DMS153 treated with DMSO at 0.1 percent for 48 hours (cell line): ENCODE results near the gene EMILIN3.
"Not testable (repeated sequence)": the region's sequence is repeated elsewhere in the genome, so short reads cannot be mapped to it uniquely, and the experiment has no call there.

Source experiments
- DNase-seq: peaks from one replicate; lab custom pipeline; 2025; ENCODE audit not compliant: unreplicated experiment; lab: John Stamatoyannopoulos, UW

Gene EMILIN3

DNA sequence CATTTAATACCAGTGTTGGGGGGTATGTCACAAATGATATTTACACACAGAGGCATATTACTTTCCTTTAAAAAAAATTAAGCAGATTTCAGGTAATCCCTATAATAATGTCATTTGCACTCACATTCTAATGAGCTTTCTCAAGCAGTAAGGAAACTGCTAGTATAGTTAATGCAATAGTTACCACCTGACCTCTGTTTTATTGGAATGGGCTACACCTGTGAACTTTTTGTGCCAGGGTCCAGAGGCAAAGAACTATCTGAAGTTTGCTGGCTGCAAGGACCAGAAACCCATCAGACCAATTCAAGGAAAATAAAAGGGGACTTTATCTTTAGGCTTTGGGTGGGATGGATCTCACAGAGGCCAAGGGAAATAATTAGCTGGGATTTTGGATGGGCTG, 46.2 kb downstream of the EMILIN3 start:
- no peak for DNase-seq

DNA sequence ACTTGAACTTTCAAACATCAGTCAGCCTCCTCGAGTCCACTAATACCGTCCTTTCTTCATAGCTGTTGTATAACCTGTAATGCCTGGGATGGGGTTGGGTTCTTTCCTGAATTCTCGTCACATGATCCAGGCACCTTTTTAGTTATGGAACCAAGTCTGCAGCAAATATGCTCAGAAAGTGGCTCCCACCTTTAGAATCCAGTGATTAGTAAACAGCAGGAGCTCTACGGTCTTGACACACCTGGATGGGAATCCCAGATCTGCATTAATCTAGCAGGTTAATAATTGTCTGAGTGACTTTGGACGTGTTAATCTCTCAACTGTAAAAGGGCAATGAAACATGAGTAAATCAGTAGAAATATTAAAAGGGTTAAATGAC, 48.4 kb downstream of the EMILIN3 start:
- DNase-seq = no peak

DNA sequence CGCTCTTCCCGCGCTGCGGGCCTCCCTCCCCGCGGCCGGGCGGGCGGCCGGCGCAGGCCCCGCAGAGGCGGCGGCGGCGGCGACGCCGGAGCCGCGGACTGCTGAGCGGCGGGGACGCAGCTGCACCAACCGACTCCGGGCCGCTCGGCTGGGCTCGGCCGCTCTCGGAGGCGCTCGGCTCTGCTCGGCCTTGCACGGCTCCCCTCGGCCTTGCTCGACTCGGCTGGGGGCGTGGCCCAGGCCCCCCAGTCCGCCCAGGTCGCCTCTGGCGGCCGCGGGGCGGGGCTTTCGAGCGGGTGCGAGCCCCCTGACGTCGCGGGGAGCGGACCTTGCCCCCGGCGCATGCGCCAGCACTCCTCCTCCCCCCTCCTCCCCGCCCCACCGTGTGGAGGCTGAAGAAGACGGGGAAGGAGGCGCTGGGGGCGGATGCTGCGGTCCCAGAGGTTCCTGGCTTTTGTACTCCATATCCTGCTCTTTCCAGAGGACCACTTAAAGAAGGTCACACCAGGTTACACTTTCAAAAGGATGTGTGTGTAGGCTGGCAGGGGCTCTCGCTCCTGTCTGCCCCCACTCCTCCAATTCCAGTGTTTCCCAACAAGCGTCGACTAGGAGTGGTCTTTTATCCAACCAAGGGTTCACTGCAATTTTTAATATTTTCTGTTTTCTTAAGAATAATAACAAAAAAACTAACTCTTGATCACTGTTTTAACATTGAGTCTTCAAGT, 48.9 kb downstream of the EMILIN3 start, which contains the start of gene ZHX3:
ZHX3 (minus strand) TSS at position 186 of the 725 bp plus-strand sequence. CDS start 112,815 bp downstream, outside the sequence.
- DNase-seq = peak; percentile 86

DNA sequence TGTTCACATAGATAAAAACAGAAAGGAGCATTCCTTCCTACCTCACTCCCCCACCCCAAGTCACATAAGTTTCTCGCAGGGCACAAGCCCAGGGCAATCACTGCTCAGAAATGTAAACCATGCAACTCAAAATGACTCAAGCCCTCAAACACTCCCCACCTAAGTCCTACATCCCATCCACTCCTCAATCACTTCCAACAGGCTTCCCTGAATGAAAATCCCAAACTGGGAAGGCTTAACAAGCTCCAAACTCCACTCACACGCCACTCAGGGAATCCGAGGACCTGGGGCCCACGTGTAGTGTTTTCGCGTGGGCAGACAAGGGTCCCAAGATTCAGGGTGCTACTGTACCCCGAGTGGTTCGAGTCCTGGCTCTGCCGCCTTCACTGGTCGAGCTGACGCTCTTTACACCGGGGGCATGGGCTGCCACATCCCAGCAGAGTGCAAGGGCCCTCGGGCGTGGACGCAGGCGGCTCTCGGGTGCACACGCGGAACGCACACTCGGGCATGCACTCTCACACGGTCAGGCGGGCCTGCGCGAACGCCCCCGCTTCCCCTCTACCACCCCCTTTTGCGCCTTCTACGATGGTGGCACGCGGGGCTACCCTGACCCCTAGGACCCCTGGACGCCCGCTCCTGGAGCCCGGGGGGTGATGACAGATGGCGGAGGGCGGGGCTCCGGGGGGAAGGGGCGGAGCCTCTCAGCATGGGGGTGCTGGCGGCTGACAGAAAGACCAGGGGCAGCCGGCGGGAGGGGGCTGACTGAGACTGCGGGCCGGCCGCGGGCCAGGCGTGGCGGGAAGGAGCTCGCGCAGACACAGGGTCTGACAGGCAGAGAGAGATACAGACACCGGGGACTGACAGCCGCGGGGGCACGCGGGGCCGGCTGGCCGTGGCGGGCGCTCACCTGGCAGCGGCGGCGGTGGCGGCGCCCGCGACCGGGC, 49.7 kb downstream of the EMILIN3 start:
- DNase-seq = no peak

DNA sequence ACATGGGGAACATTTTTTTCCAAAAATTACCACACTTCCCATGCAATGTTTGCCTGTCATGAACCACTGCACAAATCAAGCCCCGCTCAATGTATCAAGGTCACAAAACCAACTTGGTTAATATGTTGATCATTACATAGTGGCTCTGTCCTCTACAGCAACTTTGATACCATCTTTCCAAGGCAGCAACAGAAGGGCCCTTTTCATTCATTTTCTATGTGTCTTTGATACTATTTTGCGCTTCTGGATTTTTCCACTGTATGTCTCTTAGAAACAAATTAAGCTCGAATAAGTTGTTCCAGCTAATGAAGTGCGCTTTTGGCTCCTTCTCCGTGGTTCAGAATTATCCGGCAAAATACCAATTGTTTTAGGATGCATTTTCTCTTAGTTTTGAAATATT, 50.6 kb downstream of the EMILIN3 start:
- no peak for DNase-seq

DNA sequence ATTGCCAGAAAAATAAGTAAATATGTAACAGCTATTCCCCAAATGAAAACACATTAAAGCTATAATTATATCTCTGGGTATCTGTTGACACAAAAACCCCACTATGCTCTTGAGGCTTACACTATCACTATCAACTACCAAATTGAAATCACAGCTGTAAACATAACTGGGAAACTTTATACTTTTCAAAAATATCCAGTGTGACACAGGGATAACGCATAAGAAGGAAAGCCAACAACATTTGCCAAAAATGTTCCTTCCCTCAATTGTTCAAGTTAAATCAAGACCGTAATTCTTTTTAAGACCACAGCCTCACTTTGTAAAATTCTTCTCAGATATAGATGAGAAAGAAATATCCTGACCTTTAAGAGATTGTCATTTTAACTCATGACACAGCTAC, 52.2 kb downstream of the EMILIN3 start:
- DNase-seq = no peak

DNA sequence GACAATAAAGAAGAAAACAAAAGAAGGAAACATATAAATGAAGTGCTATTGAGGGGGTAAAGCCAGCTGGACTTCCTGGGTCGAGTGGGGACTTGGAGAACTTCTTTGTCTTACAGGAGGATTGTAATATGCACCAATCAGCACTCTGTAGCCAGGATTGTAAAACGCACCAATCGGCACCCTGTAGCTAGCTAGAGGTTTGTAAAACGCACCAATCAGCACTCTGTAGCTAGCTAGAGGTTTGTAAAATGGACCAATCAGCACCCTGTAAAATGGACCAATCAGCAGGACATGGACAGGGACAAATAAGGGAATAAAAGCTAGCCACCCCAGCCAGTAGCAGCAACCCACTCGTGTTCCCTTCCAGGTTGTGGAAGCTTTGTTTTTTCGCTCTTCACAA, 54.6 kb downstream of the EMILIN3 start:
- not testable (repeated sequence) for DNase-seq
